DMS153 treated with DMSO at 0.1 percent for 48 hours (cell line): ENCODE results near the gene EVI5.
"Not testable (repeated sequence)": the region's sequence is repeated elsewhere in the genome, so short reads cannot be mapped to it uniquely, and the experiment has no call there.

ENCODE experiments used
- DNase-seq: peaks from one replicate; lab custom pipeline; 2025; ENCODE audit not compliant: unreplicated experiment; lab: John Stamatoyannopoulos, UW

The EVI5 gene

DNA sequence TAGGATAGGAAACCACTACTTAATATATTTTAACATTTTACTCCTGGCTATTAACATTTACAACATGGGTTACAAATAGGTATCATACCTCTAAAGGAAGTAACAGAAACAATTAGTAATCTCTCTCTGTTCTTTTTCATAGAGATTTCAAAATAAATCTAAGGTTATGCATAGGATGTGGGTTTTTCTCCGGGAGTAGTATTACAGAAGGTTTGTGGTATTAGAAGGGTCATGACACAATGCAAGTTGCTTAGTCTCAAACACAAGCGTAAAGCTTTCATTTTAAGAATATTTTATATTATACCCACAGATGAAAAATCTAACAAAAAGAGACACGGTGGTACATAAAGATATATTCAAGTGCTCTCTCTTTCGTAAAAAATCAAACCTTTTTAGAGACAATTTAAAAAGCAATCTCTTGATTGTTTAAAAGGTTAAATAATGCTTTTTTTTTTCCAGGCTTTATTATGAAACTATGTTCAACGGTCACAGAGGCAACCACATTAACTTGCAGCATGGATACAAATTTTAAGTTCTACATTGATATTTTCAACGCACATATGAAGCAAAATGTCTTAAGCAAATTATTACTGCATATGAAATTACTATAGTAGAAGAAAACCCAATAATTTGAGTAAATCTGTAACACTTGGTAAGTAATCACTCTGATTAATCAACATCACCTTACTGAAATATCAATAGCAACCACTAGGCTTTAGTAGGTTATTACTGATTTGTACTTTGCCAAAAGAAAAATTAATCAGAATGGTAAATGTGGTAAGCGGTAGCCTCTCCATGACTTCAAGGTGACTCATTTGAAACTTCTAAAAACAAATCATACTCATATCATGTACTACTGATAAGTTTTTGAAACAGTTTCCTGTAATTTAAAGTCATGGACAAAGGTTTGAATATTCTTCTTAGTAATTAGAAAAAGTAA lies 200.8 kb downstream of the EVI5 start:
- DNase-seq = no peak

DNA sequence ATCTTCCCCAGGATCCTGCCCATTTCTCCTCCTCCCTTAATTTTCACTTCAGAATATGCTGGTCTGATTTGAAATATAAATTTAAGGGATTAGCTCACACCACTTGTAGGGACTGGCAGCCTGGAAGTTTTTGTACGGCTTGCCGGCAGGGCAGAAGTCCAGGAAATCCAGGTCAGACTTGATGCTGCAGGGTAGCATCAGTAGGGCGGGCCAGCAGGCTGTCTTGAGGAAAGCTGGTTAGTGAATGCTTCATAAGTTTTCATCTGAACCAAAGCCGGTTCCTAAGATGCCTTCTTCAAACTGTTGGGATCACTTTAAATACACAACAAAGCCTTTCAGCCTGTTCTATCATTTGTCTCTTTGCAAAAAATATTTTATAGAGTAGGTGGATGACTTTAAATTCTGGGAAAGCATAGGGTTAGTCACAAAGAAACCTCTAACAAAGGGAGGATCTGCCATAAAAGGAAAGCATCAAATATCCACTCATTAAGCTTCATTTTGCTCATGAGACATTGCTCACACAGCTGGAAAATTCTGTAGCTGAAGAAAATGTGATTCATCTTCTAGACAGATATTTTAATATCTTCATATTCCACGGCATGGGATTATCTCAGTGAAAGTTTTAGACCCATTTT lies 207.5 kb downstream of the EVI5 start:
- no peak for DNase-seq

DNA sequence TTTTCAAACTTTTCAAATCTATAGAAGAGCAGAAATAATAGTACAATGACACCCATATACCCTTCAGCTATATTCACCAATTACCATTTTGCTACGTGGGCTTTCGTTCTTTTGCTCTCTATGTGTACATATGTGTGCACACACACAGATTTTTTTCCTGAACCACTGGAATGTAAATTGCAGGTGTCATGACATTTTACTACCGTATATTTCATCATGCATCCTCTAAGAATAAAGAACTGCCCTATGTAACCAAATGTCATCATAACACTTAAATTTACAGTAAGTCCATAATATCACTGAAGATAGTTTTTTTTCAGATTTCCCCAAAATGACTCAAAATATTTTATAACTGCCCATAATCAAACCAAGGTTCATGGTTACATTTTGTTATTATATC lies 209.8 kb downstream of the EVI5 start:
- DNase-seq = no peak

DNA sequence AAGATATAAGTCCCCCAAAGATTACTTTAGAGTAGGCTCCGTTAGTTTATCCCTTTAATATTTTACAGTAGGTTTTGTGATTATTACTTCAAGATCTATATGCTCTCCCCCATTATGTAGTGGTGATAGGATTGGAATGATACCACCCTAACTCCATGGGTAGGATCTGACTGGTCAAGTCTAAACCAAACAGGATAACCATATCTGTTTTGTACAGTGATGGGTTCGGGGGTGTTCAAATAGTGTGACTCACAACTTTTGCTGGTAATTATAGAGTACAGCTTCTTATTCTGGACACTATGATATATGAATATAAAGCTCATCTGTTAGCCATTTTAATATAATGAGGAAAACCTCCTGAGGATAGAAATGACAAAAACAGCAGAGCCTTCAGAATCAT lies 212.4 kb downstream of the EVI5 start:
- DNase-seq = no peak

DNA sequence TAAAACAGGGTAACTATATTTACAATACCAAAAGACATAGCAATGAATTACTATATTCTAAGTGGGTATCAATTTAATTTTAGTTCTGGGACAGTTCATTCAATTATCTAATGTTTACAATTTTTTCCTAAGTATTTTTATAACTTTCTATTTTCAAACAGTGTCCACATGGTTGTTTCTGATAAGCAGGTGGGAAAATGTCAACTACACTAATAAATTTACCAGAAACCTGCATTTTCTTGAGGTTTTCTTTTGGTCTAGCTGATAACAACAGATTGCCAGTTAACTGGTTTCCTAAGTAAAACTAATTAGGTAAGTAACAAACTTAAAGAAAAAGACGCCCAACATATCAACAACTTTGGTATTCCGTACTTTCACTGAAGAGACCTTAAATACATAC lies 213.3 kb downstream of the EVI5 start:
- no peak for DNase-seq

DNA sequence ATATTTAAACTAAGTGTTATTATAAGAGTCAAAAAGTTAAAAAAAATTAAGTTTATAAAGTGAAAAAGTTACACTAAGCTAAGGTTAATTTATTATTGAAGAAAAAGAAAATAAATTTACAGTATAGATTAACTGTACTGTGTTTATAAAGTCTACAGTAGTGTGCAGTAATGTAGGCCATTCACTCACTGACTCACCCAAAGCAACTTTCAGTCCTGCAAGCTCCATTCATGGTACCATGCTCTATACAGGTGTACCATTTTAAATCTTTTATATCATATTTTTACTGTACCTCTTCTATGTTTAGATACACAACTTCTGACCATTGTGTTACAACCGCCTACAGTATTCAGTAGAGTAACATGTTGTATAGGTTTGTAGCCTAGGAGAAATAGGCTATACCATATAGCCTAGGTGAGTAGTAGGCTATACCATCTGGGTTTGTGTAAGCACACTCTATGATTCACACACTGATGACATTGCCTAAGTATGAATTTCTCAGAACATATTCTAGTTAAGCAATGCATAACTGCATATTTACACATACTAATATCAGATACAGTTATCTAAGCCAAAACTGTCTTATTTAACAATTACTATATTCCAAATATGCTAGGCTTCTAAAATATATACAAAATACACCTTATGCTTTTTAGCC lies 217.6 kb downstream of the EVI5 start:
- DNase-seq = no peak

DNA sequence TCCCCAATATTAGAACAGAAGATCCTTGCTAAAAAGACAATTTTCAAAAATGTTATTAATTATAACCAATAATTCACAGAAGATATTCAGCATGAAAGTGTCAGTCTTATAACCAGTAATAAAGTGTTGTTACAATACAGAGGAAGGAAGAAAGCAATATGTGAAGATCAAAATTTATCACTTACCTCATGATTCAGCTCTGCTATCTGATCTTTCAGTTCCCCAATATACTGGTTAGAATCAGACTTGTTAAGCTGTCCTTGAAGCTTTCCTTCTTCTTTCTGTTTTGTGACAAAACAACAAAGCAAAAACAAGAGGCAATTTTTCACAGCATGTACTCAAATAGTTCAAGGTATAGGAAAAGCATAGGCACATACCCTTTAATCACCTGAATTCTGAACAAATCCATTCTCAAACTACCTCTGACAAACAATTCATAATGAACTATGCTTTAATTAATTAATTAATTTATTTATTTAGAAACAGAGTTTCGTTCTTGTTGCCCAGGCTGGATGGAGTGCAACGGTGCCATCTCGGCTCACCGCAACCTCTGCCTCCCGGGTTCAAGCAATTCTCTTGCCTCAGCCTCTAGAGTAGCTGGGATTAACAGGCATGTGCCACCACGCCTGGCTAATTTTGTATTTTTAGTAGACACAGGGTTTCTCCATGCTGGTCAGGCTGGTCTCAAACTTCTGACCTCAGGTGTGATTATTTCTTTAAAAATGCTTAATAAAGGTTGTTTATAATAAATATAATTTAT lies 221.3 kb downstream of the EVI5 start:
- DNase-seq = no peak

DNA sequence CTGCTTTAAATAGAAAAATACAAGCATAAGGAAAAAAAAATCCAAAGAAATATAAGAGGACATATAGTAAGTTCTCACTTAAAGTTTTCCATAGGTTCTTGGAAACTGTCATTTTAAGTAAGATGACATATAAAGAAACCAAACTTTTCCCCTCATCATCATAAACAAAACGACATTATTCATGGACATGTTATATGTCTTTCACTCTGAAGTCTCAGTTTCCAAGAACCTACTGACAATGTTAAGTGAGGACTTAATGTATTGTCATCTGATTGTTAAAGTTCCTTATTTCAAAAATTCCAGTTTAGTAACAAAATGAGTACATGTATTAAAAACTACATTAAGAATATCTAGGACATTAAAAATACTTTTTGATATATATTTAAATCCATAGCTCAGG lies 228.6 kb downstream of the EVI5 start:
- no peak for DNase-seq

DNA sequence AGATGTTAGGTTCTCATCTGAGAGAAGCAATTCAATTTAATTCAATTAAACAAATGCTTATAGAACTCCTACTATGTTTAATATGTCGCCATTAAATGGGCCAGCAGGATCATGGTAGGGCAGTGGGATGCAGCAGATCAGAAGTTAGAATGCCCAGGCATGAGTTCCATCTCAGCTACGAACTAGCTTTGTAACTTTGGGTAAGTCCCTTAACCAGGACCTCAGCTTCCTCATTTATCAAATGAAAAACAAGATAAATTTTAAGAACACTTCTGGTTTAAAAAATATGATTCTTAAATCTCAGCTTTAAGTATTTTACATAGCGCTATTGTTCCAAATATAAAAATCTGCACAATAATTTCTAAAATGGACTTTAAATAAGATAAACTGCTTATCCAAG lies 230.7 kb downstream of the EVI5 start:
- DNase-seq = no peak

DNA sequence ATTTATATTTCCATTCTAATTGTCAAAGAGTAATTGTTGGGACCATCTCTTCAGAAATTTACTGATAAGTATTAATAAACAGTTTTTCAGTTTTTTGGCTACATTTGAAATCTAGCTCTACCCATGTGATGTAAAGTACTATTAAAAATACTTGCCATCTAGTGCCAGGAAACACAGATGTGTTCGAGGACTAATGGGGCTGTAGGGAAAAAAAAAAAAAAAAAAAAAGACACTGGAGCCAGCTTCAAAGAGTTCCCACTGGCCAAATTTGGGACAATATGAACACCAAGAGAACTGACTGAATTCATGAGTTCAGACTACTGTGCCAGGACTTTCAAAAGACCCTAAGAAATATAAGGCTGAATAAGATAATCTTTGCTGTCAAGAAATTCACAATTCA lies 233.0 kb downstream of the EVI5 start:
- no peak for DNase-seq

DNA sequence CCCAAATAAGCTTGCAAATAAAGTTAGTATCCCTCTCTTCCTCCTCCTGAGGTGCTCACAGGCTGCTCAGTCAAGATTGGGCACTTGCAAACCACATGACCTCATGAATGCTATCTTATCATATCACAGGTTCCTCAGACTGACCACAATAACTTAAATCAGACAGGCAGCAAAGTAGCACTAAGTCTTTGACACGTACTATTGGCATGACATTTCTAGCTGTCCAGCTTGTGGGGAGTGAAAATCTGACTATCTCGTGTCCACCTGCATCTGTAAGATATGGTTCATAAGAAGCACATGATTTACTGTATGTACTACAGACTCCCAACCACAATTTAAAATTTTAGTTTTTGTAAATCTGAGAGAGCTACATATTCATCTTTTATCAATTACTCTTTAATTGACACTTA lies 240.1 kb downstream of the EVI5 start:
- no peak for DNase-seq

DNA sequence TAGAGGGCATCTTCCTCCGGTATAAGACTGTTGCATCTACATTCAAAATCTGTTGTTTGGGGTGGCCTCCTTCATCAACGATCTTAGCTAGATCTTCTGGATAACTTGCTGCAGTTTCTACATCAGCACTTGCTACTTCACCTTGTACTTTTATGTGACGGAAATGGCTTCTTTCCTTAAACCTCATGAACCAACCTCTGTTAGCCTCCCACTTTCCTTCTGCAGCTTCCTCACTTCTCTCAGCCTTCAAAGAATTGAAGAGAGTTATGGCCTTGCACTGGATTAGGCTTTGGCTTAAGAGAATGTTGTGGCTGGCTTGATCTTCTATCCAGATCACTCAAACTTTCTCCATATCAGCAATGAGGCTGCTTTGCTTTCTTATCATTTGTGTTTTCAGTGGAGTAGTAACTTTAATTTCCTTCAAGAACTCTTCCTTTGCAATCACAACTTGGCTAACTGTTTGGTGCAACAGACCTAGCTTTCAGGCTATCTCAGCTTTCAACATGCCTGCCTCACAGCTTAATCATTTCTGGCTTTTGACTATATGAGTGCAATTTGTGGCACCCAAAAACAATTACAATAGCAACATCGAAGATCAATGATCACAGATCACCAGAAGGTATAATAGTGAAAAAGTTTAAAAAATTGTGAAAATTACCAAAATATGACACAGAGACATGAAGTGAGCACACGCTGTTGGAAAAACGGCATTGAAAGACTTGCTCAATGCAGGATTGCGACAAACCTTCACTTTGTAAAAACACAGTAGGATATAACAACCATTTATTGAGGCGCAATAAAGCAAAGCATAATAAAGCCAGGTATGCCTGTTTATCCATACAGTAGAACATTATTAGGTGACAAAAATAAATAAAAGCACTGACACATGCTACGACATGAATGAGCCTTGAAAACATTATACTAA lies 241.5 kb downstream of the EVI5 start:
- DNase-seq = no peak

DNA sequence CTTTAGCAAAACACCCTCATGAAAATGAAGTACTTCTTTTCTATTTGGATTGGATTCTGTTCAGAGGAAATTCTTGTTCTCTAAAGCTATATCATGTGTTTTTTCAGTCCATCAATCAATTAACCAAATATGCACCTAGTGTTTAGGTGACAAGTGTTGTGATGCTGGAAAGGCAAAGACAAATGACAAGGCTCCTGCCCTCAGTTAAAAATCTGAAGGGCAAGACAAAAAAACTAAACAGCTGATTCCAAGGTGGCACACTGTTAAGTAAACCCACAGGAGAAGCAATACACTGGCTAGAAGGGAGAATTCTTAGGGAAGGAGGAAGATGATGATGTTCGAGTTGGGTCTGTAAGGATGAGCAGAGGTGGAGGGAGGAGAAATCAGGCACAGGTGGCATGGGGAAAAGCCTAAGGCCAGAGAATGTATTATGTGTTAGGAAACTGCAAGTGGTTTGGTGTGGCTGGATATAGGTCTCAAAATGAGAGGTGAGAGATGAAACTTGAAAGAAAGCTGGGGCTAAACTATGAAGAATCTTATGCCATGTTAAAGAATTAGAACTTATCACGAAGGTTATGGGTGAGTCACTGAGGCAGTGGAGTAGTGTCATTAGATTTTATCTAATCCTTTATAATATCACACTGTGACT lies 246.4 kb downstream of the EVI5 start:
- DNase-seq = no peak

DNA sequence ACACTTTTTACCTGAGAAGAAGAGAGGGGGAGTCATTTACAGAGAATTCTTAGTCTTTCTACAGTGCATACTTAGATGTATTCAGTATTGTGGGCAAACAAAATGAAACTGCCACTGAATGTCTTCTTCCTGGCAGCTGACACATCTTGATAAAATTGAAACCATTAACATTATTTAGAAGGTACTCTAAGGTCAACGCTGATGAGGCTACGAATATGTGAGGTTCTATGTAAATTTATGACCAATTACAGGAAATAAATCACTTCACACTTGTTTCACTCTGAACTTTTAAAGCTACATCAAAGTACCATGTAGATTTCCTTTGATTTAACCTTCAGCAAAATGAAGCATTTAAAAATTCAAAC lies 246.9 kb downstream of the EVI5 start:
- no peak for DNase-seq

DNA sequence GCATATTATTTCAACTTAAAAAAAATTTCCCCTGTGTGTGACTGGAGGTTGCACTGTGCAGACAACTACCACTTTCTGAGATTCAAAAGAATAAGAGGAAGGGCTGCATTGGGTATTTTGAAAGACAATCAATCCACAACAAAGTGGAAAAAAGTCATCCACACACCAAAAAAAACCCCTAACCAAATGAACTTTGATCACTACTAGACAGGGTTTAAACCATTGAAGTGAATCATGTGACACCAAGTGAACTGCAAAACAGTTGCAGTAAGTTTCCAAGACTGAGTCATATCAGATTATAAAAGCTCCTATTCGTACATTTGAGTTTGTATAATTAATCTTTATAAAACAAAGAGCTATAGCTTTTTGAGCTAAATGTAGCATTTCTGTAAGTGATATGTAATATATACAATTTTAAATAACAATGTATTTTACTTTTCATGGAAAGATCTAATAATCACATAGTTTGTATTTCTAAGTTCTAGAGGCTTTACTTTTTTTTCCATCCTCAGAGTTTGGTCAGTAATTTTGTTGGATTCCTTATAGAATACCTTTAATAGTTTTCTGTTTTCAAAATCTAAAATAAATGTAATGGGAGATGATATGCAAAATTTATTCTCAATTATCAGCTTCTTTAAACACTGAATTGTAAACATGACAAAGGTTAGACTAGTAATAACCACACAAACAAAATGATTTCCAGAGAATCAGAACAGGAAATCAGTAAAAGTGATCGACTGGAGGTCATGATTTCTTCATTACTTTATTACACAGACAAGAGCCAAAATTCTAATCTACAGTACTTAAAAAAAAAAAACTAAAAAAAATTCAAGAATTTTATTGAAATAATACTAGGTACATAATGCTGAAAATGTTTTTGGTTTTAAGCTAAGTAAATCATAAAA lies 247.7 kb downstream of the EVI5 start:
- DNase-seq = no peak

DNA sequence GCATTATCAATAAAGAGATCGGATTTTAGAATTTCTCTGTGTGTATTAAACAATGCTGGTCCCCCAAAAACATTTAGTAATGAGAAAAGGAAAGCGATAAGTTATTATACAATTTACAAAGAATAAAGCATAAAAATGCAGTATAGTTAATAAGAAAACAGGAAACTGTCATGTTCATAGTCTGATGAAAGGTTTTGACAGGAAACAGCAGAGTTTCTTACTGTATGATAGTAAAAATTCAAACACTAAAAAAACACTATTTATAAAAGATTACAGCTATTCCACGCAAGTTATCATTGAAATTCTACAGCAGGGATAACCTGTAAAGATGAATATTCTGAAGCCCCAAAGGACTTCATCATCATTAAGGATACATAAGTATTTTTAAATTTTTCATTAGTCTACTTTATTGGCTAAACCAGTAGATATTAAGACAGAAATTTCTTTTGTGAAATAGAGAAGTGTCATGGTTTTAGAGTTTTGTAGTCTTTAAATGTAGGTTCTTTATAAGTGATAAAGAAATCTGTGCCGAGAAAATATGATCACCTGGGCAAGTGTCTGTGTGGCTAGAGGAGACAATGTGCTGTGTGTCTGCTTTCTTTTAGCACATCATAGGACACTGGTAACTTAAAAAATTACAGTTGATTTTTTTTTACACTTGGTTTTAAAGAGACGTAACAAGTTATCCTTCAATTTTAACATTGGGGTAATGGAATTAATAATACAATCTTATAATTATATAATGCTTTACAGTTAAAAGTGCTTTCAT lies 248.5 kb downstream of the EVI5 start:
- DNase-seq = no peak

DNA sequence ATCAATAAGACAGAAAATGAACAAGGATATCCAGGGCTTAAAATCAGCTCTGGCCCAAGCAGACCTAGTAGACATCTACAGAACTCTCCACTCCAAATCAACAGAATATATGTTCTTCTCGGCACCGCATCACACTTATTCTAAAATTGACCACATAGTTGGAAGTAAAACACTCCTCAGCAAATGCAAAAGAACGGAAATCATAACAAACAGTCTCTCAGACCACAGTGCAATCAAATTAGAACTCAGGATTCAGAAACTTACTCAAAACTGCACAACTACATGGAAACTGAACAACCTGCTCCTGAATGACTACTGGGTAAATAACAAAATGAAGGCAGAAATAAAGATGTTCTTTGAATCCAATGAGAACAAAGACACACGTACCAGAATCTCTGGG lies 252.5 kb downstream of the EVI5 start:
- DNase-seq = not testable (repeated sequence)

DNA sequence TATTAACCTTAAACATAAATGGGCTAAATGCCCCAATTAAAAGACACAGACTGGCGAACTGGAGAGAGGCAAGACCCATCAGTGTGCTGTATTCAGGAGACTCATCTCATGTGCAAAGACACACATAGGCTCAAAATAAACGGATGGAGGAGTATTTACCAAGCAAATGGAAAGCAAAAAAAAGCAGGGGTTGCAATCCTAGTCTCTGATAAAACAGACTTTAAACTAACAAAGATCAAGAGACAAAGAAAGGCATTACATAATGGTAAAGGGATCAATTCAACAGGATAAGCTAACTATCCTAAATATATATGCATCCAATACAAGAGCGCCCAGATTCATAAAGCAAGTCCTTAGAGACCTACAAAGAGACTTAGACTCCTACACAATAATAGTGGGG lies 253.0 kb downstream of the EVI5 start:
- not testable (repeated sequence) for DNase-seq
